Measurements from ENCODE around the gene ATP5MC3.

The ATP5MC3 gene

GRCh38 chr2:175167792-175168563 lies 13.5 kb downstream of the ATP5MC3 start, which contains the start of gene ATF2:
Gene ATF2, minus strand, starts transcription at chr2:175168203. Its CDS starts 31,760 bp downstream, at chr2:175136443.
- peak; percentile 100 for DNase-seq

GRCh38 chr2:175167076-175167791 lies 14.3 kb downstream of the ATP5MC3 start:
- peak; percentile 23 for DNase-seq

- DNase-seq = no peak
These were observed 15.2 kb downstream of the ATP5MC3 start for GRCh38 chr2:175166216-175166824.

- DNase-seq = no peak
These were observed 17.3 kb downstream of the ATP5MC3 start for GRCh38 chr2:175164235-175164634.

GRCh38 chr2:175158894-175159293 lies 22.6 kb downstream of the ATP5MC3 start:
- no peak for DNase-seq

- DNase-seq = no peak
These were observed 25.0 kb downstream of the ATP5MC3 start for GRCh38 chr2:175156534-175156933.

GRCh38 chr2:175154661-175155082 lies 26.8 kb downstream of the ATP5MC3 start:
- DNase-seq = no peak

GRCh38 chr2:175152242-175152641 lies 29.3 kb downstream of the ATP5MC3 start:
- no peak for DNase-seq

GRCh38 chr2:175151791-175152190 lies 29.7 kb downstream of the ATP5MC3 start:
- DNase-seq = no peak

GRCh38 chr2:175147186-175147585 lies 34.3 kb downstream of the ATP5MC3 start:
- DNase-seq = no peak

GRCh38 chr2:175143678-175144077 lies 37.8 kb downstream of the ATP5MC3 start:
- DNase-seq = no peak

GRCh38 chr2:175143191-175143590 lies 38.3 kb downstream of the ATP5MC3 start:
- no peak for DNase-seq

- no peak for DNase-seq
These were observed 41.2 kb downstream of the ATP5MC3 start for GRCh38 chr2:175140332-175140731.

GRCh38 chr2:175137793-175138192 lies 43.7 kb downstream of the ATP5MC3 start:
- no peak for DNase-seq

GRCh38 chr2:175136334-175137215 lies 44.9 kb downstream of the ATP5MC3 start:
- DNase-seq = no peak

- no peak for DNase-seq
These were observed 45.6 kb downstream of the ATP5MC3 start for GRCh38 chr2:175135862-175136261.

GRCh38 chr2:175135177-175135576 lies 46.3 kb downstream of the ATP5MC3 start:
- DNase-seq = no peak

- DNase-seq = no peak
These were observed 50.3 kb downstream of the ATP5MC3 start for GRCh38 chr2:175131252-175131651.

GRCh38 chr2:175126661-175127060 lies 54.8 kb downstream of the ATP5MC3 start:
- DNase-seq = no peak

Measured in inflammatory macrophage treated with lipopolysaccharide for 4 hours (primary cell).